Gastroesophageal sphincter (tissue), 3 donors: ENCODE data around the gene PRKCZ.

Experiments used
- CTCF ChIP-seq, 4 experiments: fragments of 200-600 bp in 2 of 4; fragments of 450-650 bp in 2 of 4; sonication (generic) in 1 of 4; IDR thresholded peaks; one replicate each; pipeline ENCODE4 v1.5.1; 2017 to 2019; ENCODE audit warnings: antibody characterized with exemption in 4 of 4, mild to moderate bottlenecking in 2 of 4, moderate library complexity in 2 of 4
- EP300 ChIP-seq: sonication (generic); formaldehyde crosslinking; IDR thresholded peaks from one replicate; pipeline ENCODE4 v1.6.1; 2017; ENCODE audit warnings: antibody characterized with exemption, mild to moderate bottlenecking
- POLR2A ChIP-seq, 2 donors: fragments of 450-650 bp; IDR thresholded peaks; one replicate each; pipeline ENCODE4 v1.6.1; 2017; ENCODE audit warnings: antibody characterized with exemption in 2 of 2, mild to moderate bottlenecking in 2 of 2, moderate library complexity in 1 of 2
- POLR2AphosphoS5 ChIP-seq: sonication (generic); formaldehyde crosslinking; IDR thresholded peaks from one replicate; pipeline ENCODE4 v1.6.1; 2017; ENCODE audit warnings: antibody characterized with exemption

DNA sequence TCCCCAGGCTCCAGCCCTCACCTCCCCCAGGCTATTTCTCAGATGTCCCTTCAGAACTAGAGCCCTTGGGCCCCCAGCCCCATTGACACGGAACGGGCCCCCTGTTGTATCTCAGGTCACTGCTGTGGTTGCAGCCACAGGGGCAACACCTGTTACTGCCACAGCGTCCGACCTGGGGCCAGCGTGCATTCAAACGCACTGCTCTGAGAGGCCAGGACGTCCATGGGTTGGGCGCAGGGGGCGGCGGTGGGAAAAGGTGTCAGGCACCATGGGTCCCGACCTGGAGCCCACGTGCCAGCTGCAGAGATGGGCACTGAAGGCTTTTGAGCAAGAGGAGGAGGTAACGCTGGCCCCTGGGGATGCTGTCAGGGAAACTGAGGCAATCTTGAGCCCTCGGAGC, 131.1 kb downstream of the PRKCZ start:
- TF ChIP-seq CTCF (IDR thresholded peaks at IDR 0.05) (no peak), POLR2AphosphoS5 (no peak), POLR2A (IDR thresholded peaks at IDR 0.05) (no peak), EP300 (no peak)
